Omental fat pad (tissue), 4 donors: ENCODE data around the gene MPPED1. TPM values are rescaled to one million over a fixed set of nuclear protein-coding genes. Genes with fewer than 3 reads are reported as not detected.

Source experiments
- ATAC-seq: fragments of 150-250 bp; one replicate; pipeline ENCODE4 v1.9.1; 2016; ENCODE audit warnings: mild to moderate bottlenecking, moderate library complexity; ENCODE audit not compliant: low FRiP score
- DNase-seq: peaks from one replicate; pipeline ENCODE4 v3.0.0-alpha.2; 2019; ENCODE audit warnings: low spot score
- CTCF ChIP-seq, 3 donors: fragments of 450-650 bp; IDR thresholded peaks; one replicate each; pipeline ENCODE4 v1.5.1; 2016 to 2017; ENCODE audit warnings: antibody characterized with exemption in 3 of 3, mild to moderate bottlenecking in 3 of 3, moderate library complexity in 2 of 3
- total RNA-seq, 4 donors: library from RNA; depleted of rRNA; stranded (reverse); fragments of >200 nt; gene quantifications; one replicate each; pipeline ENCODE4 v1.1.0, GENCODE V29; 2016

MPPED1 gene
- total RNA-seq, 4 donors from 2014 or later: not detected

GRCh38 chr22:43434928-43435311 is 23.1 kb downstream of the MPPED1 start:
- ATAC-seq: no peak
- DNase-seq: no peak
- no peak for TF ChIP-seq CTCF (IDR thresholded peaks at IDR 0.05)

- ATAC-seq (no peak), DNase-seq (no peak)
- no peak for TF ChIP-seq CTCF (IDR thresholded peaks at IDR 0.05)
Observed at GRCh38 chr22:43435851-43436811, 24.3 kb downstream of the MPPED1 start.

GRCh38 chr22:43436868-43437267 is 25.1 kb downstream of the MPPED1 start:
- no peak for ATAC-seq
- no peak for TF ChIP-seq CTCF (IDR thresholded peaks at IDR 0.05)
- DNase-seq: no peak

GRCh38 chr22:43437871-43438475 is 26.2 kb downstream of the MPPED1 start:
- DNase-seq (no peak), ATAC-seq (no peak)
- no peak for TF ChIP-seq CTCF (IDR thresholded peaks at IDR 0.05)

GRCh38 chr22:43438666-43439347 is 27.0 kb downstream of the MPPED1 start:
- no peak for TF ChIP-seq CTCF (IDR thresholded peaks at IDR 0.05)
- DNase-seq (no peak), ATAC-seq (no peak)

GRCh38 chr22:43439368-43440103 is 27.7 kb downstream of the MPPED1 start:
- no peak for TF ChIP-seq CTCF (IDR thresholded peaks at IDR 0.05)
- ATAC-seq (no peak), DNase-seq (no peak)
